Measurements from ENCODE around the gene RBM20.

Gene RBM20

GRCh38 chr10:110835841-110836240 is 191.7 kb downstream of the RBM20 start:
- no peak for TF ChIP-seq JUND (IDR thresholded peaks at IDR 0.05; ENCODE audit: low read depth)
- in situ Hi-C loops (cut with HindIII; ENCODE audit: low pct_unique_long_range_greater_than_20kb, low sequenced_read_pairs): no loop called here
- DNase-seq (ENCODE audit: low read depth in 1 of 2, low spot score in 1 of 2): no peak

GRCh38 chr10:110836706-110837105 is 192.6 kb downstream of the RBM20 start:
- no peak for TF ChIP-seq JUND (IDR thresholded peaks at IDR 0.05; ENCODE audit: low read depth)
- no peak for DNase-seq (ENCODE audit: low read depth in 1 of 2, low spot score in 1 of 2)
- in situ Hi-C loops (cut with HindIII; ENCODE audit: low pct_unique_long_range_greater_than_20kb, low sequenced_read_pairs): no loop called here

GRCh38 chr10:110837418-110838171 is 193.5 kb downstream of the RBM20 start:
- TF ChIP-seq JUND (IDR thresholded peaks at IDR 0.05; ENCODE audit: low read depth): no peak
- no peak for DNase-seq (ENCODE audit: low read depth in 1 of 2, low spot score in 1 of 2)
- in situ Hi-C loops (cut with HindIII; ENCODE audit: low pct_unique_long_range_greater_than_20kb, low sequenced_read_pairs): no loop called here

- in situ Hi-C loops (cut with HindIII; ENCODE audit: low pct_unique_long_range_greater_than_20kb, low sequenced_read_pairs): no loop called here
- TF ChIP-seq JUND (IDR thresholded peaks at IDR 0.05; ENCODE audit: low read depth): no peak
- peak in 1 of 2 experiments; percentile 44 for DNase-seq (ENCODE audit: low read depth in 1 of 2, low spot score in 1 of 2)
Observed at GRCh38 chr10:110840225-110840922, 196.2 kb downstream of the RBM20 start.

GRCh38 chr10:110840923-110841428 is 196.8 kb downstream of the RBM20 start:
- in situ Hi-C loops (cut with HindIII; ENCODE audit: low pct_unique_long_range_greater_than_20kb, low sequenced_read_pairs): no loop called here
- DNase-seq (ENCODE audit: low read depth in 1 of 2, low spot score in 1 of 2): no peak
- no peak for TF ChIP-seq JUND (IDR thresholded peaks at IDR 0.05; ENCODE audit: low read depth)

- no peak for DNase-seq (ENCODE audit: low read depth in 1 of 2, low spot score in 1 of 2)
- in situ Hi-C loops (cut with HindIII; ENCODE audit: low pct_unique_long_range_greater_than_20kb, low sequenced_read_pairs): no loop called here
- no peak for TF ChIP-seq JUND (IDR thresholded peaks at IDR 0.05; ENCODE audit: low read depth)
Observed at GRCh38 chr10:110841767-110842267, 197.7 kb downstream of the RBM20 start.

GRCh38 chr10:110842326-110842904 is 198.3 kb downstream of the RBM20 start:
- in situ Hi-C loops (cut with HindIII; ENCODE audit: low pct_unique_long_range_greater_than_20kb, low sequenced_read_pairs): no loop called here
- DNase-seq (ENCODE audit: low read depth in 1 of 2, low spot score in 1 of 2): no peak
- no peak for TF ChIP-seq JUND (IDR thresholded peaks at IDR 0.05; ENCODE audit: low read depth)

GRCh38 chr10:110843031-110843430 is 198.9 kb downstream of the RBM20 start:
- in situ Hi-C loops (cut with HindIII; ENCODE audit: low pct_unique_long_range_greater_than_20kb, low sequenced_read_pairs): no loop called here
- no peak for TF ChIP-seq JUND (IDR thresholded peaks at IDR 0.05; ENCODE audit: low read depth)
- no peak for DNase-seq (ENCODE audit: low read depth in 1 of 2, low spot score in 1 of 2)

GRCh38 chr10:110843796-110844616 is 199.9 kb downstream of the RBM20 start:
- in situ Hi-C loops (cut with HindIII; ENCODE audit: low pct_unique_long_range_greater_than_20kb, low sequenced_read_pairs): no loop called here
- DNase-seq (ENCODE audit: low read depth in 1 of 2, low spot score in 1 of 2): no peak
- TF ChIP-seq JUND (IDR thresholded peaks at IDR 0.05; ENCODE audit: low read depth): no peak

GRCh38 chr10:110844617-110844881 is 200.4 kb downstream of the RBM20 start:
- DNase-seq (ENCODE audit: low read depth in 1 of 2, low spot score in 1 of 2): no peak
- in situ Hi-C loops (cut with HindIII; ENCODE audit: low pct_unique_long_range_greater_than_20kb, low sequenced_read_pairs): no loop called here
- no peak for TF ChIP-seq JUND (IDR thresholded peaks at IDR 0.05; ENCODE audit: low read depth)

- in situ Hi-C loops (cut with HindIII; ENCODE audit: low pct_unique_long_range_greater_than_20kb, low sequenced_read_pairs): no loop called here
- TF ChIP-seq JUND (IDR thresholded peaks at IDR 0.05; ENCODE audit: low read depth): no peak
- DNase-seq (ENCODE audit: low read depth in 1 of 2, low spot score in 1 of 2): no peak
Observed at GRCh38 chr10:110845192-110845755, 201.1 kb downstream of the RBM20 start.
